Measurements from ENCODE around the gene HOXA5.

- TF ChIP-seq CTCF (IDR thresholded peaks at IDR 0.05), result no peak
- no peak for TF ChIP-seq POLR2A (IDR thresholded peaks at IDR 0.05)
These were observed 20.5 kb upstream of the HOXA5 start for GRCh38 chr7:27164045-27164366.
